SK-N-SH (cell line): ENCODE measurements around the gene SIPA1L2. TPM values are rescaled to one million over a fixed set of nuclear protein-coding genes. Genes with fewer than 3 reads are reported as not detected.

Experiments
- CTCF ChIA-PET: fragments of 300-600, 350-600 bp; formaldehyde crosslinking; extraction: SDS; loops from one replicate; lab custom pipeline; 2021; lab: Yijun Ruan, JAX
- POLR2A ChIA-PET: fragments of 350-600 bp; sonication (Branson Sonifier 250); formaldehyde crosslinking; extraction: SDS; loops from one replicate; lab custom pipeline; 2020; ENCODE audit warnings: antibody characterized with exemption, inconsistent platforms; lab: Yijun Ruan, JAX
- DNase-seq: peaks from one replicate; pipeline ENCODE4 v3.0.0; 2012
- H2AFZ ChIP-seq: fragments of 200-600 bp; sonication (generic); 2 replicates; pipeline ENCODE4 v1.8.1; 2016; ENCODE audit warnings: antibody characterized with exemption, mild to moderate bottlenecking, low read depth
- H3F3A ChIP-seq: fragments of 200-600 bp; sonication (generic); replicated peaks from 2 replicates; pipeline ENCODE3; 2016; ENCODE audit warnings: antibody characterized with exemption, mild to moderate bottlenecking; ENCODE audit not compliant: insufficient read depth
- H3K27ac ChIP-seq, 2 experiments: fragments of 200-500 bp in 1 of 2; fragments of 200-600 bp in 1 of 2; sonication (Bioruptor generic) in 1 of 2; sonication (generic), shearing (Covaris generic) in 1 of 2; 2 replicates each; pipeline versions ENCODE4 v1.5.1 to v1.6.1; 2014 to 2016; ENCODE audit warnings: low read depth in 2 of 2, inconsistent platforms in 1 of 2, low read length in 1 of 2, mild to moderate bottlenecking in 1 of 2, mixed read lengths in 1 of 2
- H3K27me3 ChIP-seq: fragments of 200-600 bp; sonication (generic), shearing (Covaris generic); 2 replicates; pipeline ENCODE4 v1.6.1; 2016; ENCODE audit warnings: mixed run types; ENCODE audit not compliant: insufficient read depth
- H3K36me3 ChIP-seq, 2 experiments: fragments of 200-500 bp in 1 of 2; fragments of 200-600 bp in 1 of 2; sonication (Bioruptor generic) in 1 of 2; sonication (generic) in 1 of 2; replicated peaks in 1 of 2; 2 replicates each; pipeline versions ENCODE3 to v1.5.1; 2014 to 2016; ENCODE audit warnings: low read length in 1 of 2, mild to moderate bottlenecking in 1 of 2; ENCODE audit not compliant: insufficient read depth in 2 of 2, control insufficient read depth in 1 of 2
- H3K4me1 ChIP-seq, 2 experiments: fragments of 200-500 bp in 1 of 2; fragments of 200-600 bp in 1 of 2; sonication (Bioruptor generic) in 1 of 2; sonication (generic), shearing (Covaris generic) in 1 of 2; 2 replicates each; pipeline versions ENCODE4 v1.5.1 to v1.6.1; 2014 to 2016; ENCODE audit warnings: low read depth in 1 of 2, low read length in 1 of 2, mixed run types in 1 of 2; ENCODE audit not compliant: insufficient read depth in 2 of 2, control insufficient read depth in 1 of 2
- H3K4me2 ChIP-seq: fragments of 200-600 bp; sonication (generic), shearing (Covaris generic); 2 replicates; pipeline ENCODE4 v1.6.1; 2017; ENCODE audit warnings: mixed run types
- H3K4me3 ChIP-seq, 2 experiments: fragments of 200-500 bp in 1 of 2; fragments of 200-600 bp in 1 of 2; sonication (Bioruptor generic) in 1 of 2; sonication (generic), shearing (Covaris generic) in 1 of 2; 2 replicates each; pipeline versions ENCODE4 v1.5.1 to v1.8.1; 2014 to 2016; ENCODE audit warnings: low read depth in 2 of 2, inconsistent platforms in 1 of 2, low read length in 1 of 2, mild to moderate bottlenecking in 1 of 2, mixed read lengths in 1 of 2, moderate library complexity in 1 of 2
- H3K79me2 ChIP-seq: fragments of 200-600 bp; sonication (generic); 2 replicates; pipeline ENCODE4 v1.8.1; 2017; ENCODE audit warnings: mild to moderate bottlenecking; ENCODE audit not compliant: insufficient read depth
- H3K9ac ChIP-seq: fragments of 200-600 bp; sonication (generic); 2 replicates; pipeline ENCODE4 v1.6.1; 2017; ENCODE audit warnings: mixed run types
- H3K9me2 ChIP-seq: fragments of 200-600 bp; sonication (generic); 2 replicates; pipeline ENCODE4 v1.6.1; 2017; ENCODE audit warnings: mixed run types
- H3K9me3 ChIP-seq: fragments of 200-600 bp; sonication (generic); 2 replicates; pipeline ENCODE4 v1.6.1; 2017; ENCODE audit warnings: mixed run types, mild to moderate bottlenecking, moderate library complexity
- H4K20me1 ChIP-seq: fragments of 200-600 bp; sonication (generic); 2 replicates; pipeline ENCODE4 v1.6.1; 2017; ENCODE audit warnings: mild to moderate bottlenecking, mixed run types; ENCODE audit not compliant: insufficient read depth
- CHD2 ChIP-seq: fragments of 150-350 bp; IDR thresholded peaks from 2 replicates; pipeline ENCODE4 v1.6.1; 2018; ENCODE audit warnings: low read length; ENCODE audit not compliant: partially characterized antibody
- EP300 ChIP-seq, 2 experiments: IDR thresholded peaks; 2 replicates each; pipeline versions ENCODE4 v1.4.0 to v1.6.1; 2012; ENCODE audit warnings: borderline replicate concordance in 1 of 2, low read depth in 1 of 2, low read length in 1 of 2
- EZH2phosphoT487 ChIP-seq: fragments of 200-600 bp; sonication (generic); IDR thresholded peaks from 2 replicates; pipeline ENCODE4 v1.6.1; 2017; ENCODE audit warnings: low read depth, mixed run types, mild to moderate bottlenecking, antibody characterized with exemption, moderate library complexity, borderline replicate concordance
- MAX ChIP-seq: IDR thresholded peaks from 2 replicates; pipeline ENCODE4 v1.4.0; 2012; ENCODE audit warnings: low read depth
- MEF2A ChIP-seq: IDR thresholded peaks from 2 replicates; pipeline ENCODE4 v1.4.0; 2012; ENCODE audit warnings: low read depth, borderline replicate concordance
- MXI1 ChIP-seq: IDR thresholded peaks from 2 replicates; pipeline ENCODE4 v1.6.1; 2012; ENCODE audit warnings: mild to moderate bottlenecking, low read depth, low read length, improper control_type of control experiment
- NRF1 ChIP-seq: IDR thresholded peaks from 2 replicates; pipeline ENCODE4 v1.6.1; 2012; ENCODE audit warnings: low read depth, mild to moderate bottlenecking, low read length
- POLR2AphosphoS5 ChIP-seq: IDR thresholded peaks from 2 replicates; pipeline ENCODE4 v1.6.1; 2012; ENCODE audit warnings: low read depth, low read length
- RAD21 ChIP-seq: IDR thresholded peaks from 2 replicates; pipeline ENCODE4 v1.6.1; 2012; ENCODE audit warnings: mild to moderate bottlenecking, low read length
- RXRA ChIP-seq: IDR thresholded peaks from 2 replicates; pipeline ENCODE4 v1.4.0; 2012; ENCODE audit warnings: low read depth, mild to moderate bottlenecking, borderline replicate concordance
- SMC3 ChIP-seq: IDR thresholded peaks from 2 replicates; pipeline ENCODE4 v1.6.1; 2012; ENCODE audit warnings: low read depth, low read length, improper control_type of control experiment
- TAF1 ChIP-seq: IDR thresholded peaks from 2 replicates; pipeline ENCODE4 v1.6.1; 2012; ENCODE audit warnings: low read depth, mild to moderate bottlenecking, low read length, moderate library complexity, borderline replicate concordance
- TCF12 ChIP-seq: IDR thresholded peaks from 2 replicates; pipeline ENCODE4 v1.4.0; 2012
- USF2 ChIP-seq: fragments of 150-350 bp; IDR thresholded peaks from 2 replicates; pipeline ENCODE4 v1.6.1; 2017; ENCODE audit warnings: antibody characterized with exemption, low read length, low read depth, borderline replicate concordance
- YY1 ChIP-seq: IDR thresholded peaks from 2 replicates; pipeline ENCODE4 v1.4.0; 2012; ENCODE audit warnings: low read depth, mild to moderate bottlenecking
- WGBS: methylation state at CpG from one replicate; pipeline ENCODE4 v1.1.6; 2017; ENCODE audit warnings: low lambda C conversion rate; 5-methylcytosine and 5-hydroxymethylcytosine counted together
- polyA plus RNA-seq, 3 experiments: library from polyadenylated mRNA; depleted of rRNA; stranded (reverse); fragments of >200 nt; gene quantifications; 2 replicates each; pipeline ENCODE4 v1.2.3, GENCODE V29; 2012
- TF ChIP-seq, protein P1 (sequence below): IDR thresholded peaks from 2 replicates; pipeline ENCODE4 v1.6.1; 2012; ENCODE audit warnings: mild to moderate bottlenecking, low read depth, low read length, moderate library complexity
- TF ChIP-seq, protein P2 (sequence below): fragments of 200-600 bp; sonication (generic); IDR thresholded peaks from 2 replicates; pipeline ENCODE4 v1.6.1; 2017; ENCODE audit warnings: antibody characterized with exemption, mild to moderate bottlenecking, moderate library complexity
- TF ChIP-seq, protein P3 (sequence below): IDR thresholded peaks from 2 replicates; pipeline ENCODE4; 2012

SIPA1L2 gene, protein sequence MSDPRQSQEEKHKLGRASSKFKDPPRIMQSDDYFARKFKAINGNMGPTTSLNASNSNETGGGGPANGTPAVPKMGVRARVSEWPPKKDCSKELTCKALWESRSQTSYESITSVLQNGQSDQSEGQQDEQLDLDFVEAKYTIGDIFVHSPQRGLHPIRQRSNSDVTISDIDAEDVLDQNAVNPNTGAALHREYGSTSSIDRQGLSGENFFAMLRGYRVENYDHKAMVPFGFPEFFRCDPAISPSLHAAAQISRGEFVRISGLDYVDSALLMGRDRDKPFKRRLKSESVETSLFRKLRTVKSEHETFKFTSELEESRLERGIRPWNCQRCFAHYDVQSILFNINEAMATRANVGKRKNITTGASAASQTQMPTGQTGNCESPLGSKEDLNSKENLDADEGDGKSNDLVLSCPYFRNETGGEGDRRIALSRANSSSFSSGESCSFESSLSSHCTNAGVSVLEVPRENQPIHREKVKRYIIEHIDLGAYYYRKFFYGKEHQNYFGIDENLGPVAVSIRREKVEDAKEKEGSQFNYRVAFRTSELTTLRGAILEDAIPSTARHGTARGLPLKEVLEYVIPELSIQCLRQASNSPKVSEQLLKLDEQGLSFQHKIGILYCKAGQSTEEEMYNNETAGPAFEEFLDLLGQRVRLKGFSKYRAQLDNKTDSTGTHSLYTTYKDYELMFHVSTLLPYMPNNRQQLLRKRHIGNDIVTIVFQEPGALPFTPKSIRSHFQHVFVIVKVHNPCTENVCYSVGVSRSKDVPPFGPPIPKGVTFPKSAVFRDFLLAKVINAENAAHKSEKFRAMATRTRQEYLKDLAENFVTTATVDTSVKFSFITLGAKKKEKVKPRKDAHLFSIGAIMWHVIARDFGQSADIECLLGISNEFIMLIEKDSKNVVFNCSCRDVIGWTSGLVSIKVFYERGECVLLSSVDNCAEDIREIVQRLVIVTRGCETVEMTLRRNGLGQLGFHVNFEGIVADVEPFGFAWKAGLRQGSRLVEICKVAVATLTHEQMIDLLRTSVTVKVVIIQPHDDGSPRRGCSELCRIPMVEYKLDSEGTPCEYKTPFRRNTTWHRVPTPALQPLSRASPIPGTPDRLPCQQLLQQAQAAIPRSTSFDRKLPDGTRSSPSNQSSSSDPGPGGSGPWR (N-terminal part only)
- 0.48 and 0.55 TPM in 2 replicates for polyA plus RNA-seq (2012; rRNA removed)
- 0.57 and 0.69 TPM in 2 replicates for polyA plus RNA-seq (2012; cell fraction: cytosol; rRNA removed)
- 1.0 and 1.3 TPM in 2 replicates for polyA plus RNA-seq (2012; cell fraction: nucleus; rRNA removed)

- Histone ChIP-seq H3K27ac (peak within 1 kb of the TSS in 1 of 2 experiments; percentile 58; a peak in 2 of 4 replicates), H3K9ac (peak within 1 kb of the TSS; percentile 45; the same call in 1 of the 2 replicates), H3F3A (peaks cover 8% of the 10 kb centered on the region), H3K4me1 (peaks cover 0 to 8% of the 10 kb centered on the region in 2 experiments; a peak in 2 of 4 replicates), H2AFZ (peak within 1 kb of the TSS; percentile 77; the same call in 1 of the 2 replicates), H3K79me2 (no peaks in the 10 kb centered on the region), H3K36me3 (no peaks in the 10 kb centered on the region), H3K9me3 (no peaks in the 10 kb centered on the region), H3K4me3 (peak within 1 kb of the TSS; percentile 68), H4K20me1 (no peaks in the 10 kb centered on the region), H3K27me3 (peaks cover 9% of the 10 kb centered on the region; the same call in 1 of the 2 replicates), H3K4me2 (peak within 1 kb of the TSS; percentile 95), H3K9me2 (no peaks in the 10 kb centered on the region)
- DNase-seq, result peak; percentile 100
- ChIA-PET POLR2A (no interaction called here), CTCF (interaction anchor here (0.7 to 2.4 kb wide), 10 partner anchors 9 to 873 kb away, joined by 3 to 15 read pairs (median 4); no protein-coding TSS in a partner anchor)
- WGBS, result 3% methylated on average over 14 of the region's 98 CpGs
- TF ChIP-seq, protein P1, sequence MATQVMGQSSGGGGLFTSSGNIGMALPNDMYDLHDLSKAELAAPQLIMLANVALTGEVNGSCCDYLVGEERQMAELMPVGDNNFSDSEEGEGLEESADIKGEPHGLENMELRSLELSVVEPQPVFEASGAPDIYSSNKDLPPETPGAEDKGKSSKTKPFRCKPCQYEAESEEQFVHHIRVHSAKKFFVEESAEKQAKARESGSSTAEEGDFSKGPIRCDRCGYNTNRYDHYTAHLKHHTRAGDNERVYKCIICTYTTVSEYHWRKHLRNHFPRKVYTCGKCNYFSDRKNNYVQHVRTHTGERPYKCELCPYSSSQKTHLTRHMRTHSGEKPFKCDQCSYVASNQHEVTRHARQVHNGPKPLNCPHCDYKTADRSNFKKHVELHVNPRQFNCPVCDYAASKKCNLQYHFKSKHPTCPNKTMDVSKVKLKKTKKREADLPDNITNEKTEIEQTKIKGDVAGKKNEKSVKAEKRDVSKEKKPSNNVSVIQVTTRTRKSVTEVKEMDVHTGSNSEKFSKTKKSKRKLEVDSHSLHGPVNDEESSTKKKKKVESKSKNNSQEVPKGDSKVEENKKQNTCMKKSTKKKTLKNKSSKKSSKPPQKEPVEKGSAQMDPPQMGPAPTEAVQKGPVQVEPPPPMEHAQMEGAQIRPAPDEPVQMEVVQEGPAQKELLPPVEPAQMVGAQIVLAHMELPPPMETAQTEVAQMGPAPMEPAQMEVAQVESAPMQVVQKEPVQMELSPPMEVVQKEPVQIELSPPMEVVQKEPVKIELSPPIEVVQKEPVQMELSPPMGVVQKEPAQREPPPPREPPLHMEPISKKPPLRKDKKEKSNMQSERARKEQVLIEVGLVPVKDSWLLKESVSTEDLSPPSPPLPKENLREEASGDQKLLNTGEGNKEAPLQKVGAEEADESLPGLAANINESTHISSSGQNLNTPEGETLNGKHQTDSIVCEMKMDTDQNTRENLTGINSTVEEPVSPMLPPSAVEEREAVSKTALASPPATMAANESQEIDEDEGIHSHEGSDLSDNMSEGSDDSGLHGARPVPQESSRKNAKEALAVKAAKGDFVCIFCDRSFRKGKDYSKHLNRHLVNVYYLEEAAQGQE, result no peak; the same call in 1 of the 2 replicates
- TF ChIP-seq CHD2 (peak; percentile 48), TAF1 (no peak), MEF2A (no peak), MAX (no peak), EZH2phosphoT487 (no peak), TCF12 (no peak), RAD21 (peak; percentile 77), EP300 (IDR thresholded peaks at IDR 0.05; ENCODE audit: borderline replicate concordance in 1 of 2, low read depth in 1 of 2, low read length in 1 of 2) (no peak), RXRA (no peak), POLR2AphosphoS5 (no peak), NRF1 (peak; percentile 25; the same call in 1 of the 2 replicates), USF2 (no peak), MXI1 (no peak), SMC3 (peak; percentile 65; the same call in 1 of the 2 replicates), YY1 (no peak)
- TF ChIP-seq, protein P2, sequence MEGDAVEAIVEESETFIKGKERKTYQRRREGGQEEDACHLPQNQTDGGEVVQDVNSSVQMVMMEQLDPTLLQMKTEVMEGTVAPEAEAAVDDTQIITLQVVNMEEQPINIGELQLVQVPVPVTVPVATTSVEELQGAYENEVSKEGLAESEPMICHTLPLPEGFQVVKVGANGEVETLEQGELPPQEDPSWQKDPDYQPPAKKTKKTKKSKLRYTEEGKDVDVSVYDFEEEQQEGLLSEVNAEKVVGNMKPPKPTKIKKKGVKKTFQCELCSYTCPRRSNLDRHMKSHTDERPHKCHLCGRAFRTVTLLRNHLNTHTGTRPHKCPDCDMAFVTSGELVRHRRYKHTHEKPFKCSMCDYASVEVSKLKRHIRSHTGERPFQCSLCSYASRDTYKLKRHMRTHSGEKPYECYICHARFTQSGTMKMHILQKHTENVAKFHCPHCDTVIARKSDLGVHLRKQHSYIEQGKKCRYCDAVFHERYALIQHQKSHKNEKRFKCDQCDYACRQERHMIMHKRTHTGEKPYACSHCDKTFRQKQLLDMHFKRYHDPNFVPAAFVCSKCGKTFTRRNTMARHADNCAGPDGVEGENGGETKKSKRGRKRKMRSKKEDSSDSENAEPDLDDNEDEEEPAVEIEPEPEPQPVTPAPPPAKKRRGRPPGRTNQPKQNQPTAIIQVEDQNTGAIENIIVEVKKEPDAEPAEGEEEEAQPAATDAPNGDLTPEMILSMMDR, result peak; percentile 47
- TF ChIP-seq, protein P3, sequence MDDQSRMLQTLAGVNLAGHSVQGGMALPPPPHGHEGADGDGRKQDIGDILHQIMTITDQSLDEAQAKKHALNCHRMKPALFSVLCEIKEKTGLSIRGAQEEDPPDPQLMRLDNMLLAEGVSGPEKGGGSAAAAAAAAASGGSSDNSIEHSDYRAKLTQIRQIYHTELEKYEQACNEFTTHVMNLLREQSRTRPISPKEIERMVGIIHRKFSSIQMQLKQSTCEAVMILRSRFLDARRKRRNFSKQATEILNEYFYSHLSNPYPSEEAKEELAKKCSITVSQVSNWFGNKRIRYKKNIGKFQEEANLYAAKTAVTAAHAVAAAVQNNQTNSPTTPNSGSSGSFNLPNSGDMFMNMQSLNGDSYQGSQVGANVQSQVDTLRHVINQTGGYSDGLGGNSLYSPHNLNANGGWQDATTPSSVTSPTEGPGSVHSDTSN, result peak; percentile 99
Measured at GRCh38 chr1:232630047-232630893, at the start of gene SIPA1L2. TSS of gene SIPA1L2 (minus strand) at chr1:232630133. CDS start at chr1:232515339, 114,794 bp downstream.
